ENCODE data around the gene HORMAD2. TPM values are rescaled to one million over a fixed set of nuclear protein-coding genes. Genes with fewer than 3 reads are reported as not detected.

HORMAD2 gene
- total RNA-seq, 4 donors from 2014 or later: not detected

GRCh38 chr22:30182350-30182745, 102.1 kb downstream of the HORMAD2 start:
- ATAC-seq: no peak
- TF ChIP-seq POLR2A (IDR thresholded peaks at IDR 0.05): no peak
- TF ChIP-seq CTCF (IDR thresholded peaks at IDR 0.05): no peak
- no peak for TF ChIP-seq POLR2AphosphoS5 (IDR thresholded peaks at IDR 0.05)
- TF ChIP-seq EP300 (IDR thresholded peaks at IDR 0.05): no peak

GRCh38 chr22:30182815-30183214, 102.6 kb downstream of the HORMAD2 start:
- 57 to 67% methylated on average over 4 of the region's 4 CpGs for WGBS, 2 donors (ENCODE audit: low coverage in 1 of 2)
- Histone ChIP-seq H3K4me1 (no peaks in the 10 kb centered on the region), H3K27me3 (peaks cover 17% of the 10 kb centered on the region), H3K9me3 (no peaks in the 10 kb centered on the region), H3K36me3 (no peaks in the 10 kb centered on the region), H3K27ac (no peak overlapping the region), H3K4me3 (no peak overlapping the region)
- TF ChIP-seq POLR2A (IDR thresholded peaks at IDR 0.05) (no peak), CTCF (IDR thresholded peaks at IDR 0.05) (no peak), EP300 (IDR thresholded peaks at IDR 0.05) (no peak), POLR2AphosphoS5 (IDR thresholded peaks at IDR 0.05) (no peak)
- ATAC-seq: no peak

More at GRCh38 chr22:30182350-30182745, 102.1 kb downstream of the HORMAD2 start:
- Histone ChIP-seq H3K4me3 (no peak overlapping the region), H3K4me1 (no peaks in the 10 kb centered on the region), H3K36me3 (no peaks in the 10 kb centered on the region), H3K27me3 (peaks cover 17% of the 10 kb centered on the region), H3K9me3 (no peaks in the 10 kb centered on the region), H3K27ac (no peak overlapping the region)
- WGBS, 2 donors (ENCODE audit: low coverage in 1 of 2): 73 to 92% methylated on average over 3 to 4 of the region's 4 CpGs

- H3K4me3 ChIP-seq: no peak overlapping the region
- no peak for ATAC-seq
- 79 to 81% methylated on average over 2 to 3 of the region's 3 CpGs for WGBS, 2 donors (ENCODE audit: low coverage in 1 of 2)
Observed at GRCh38 chr22:30183271-30183670, 103.0 kb downstream of the HORMAD2 start.

GRCh38 chr22:30183861-30184278, 103.6 kb downstream of the HORMAD2 start:
- Histone ChIP-seq H3K9me3 (no peaks in the 10 kb centered on the region), H3K27me3 (peaks cover 17% of the 10 kb centered on the region), H3K4me3 (no peak overlapping the region), H3K4me1 (no peaks in the 10 kb centered on the region), H3K27ac (no peak overlapping the region), H3K36me3 (no peaks in the 10 kb centered on the region)
- no peak for ATAC-seq
- 81 to 86% methylated on average over 2 of the region's 2 CpGs for WGBS, 2 donors (ENCODE audit: low coverage in 1 of 2)
- TF ChIP-seq CTCF (IDR thresholded peaks at IDR 0.05) (no peak), POLR2A (IDR thresholded peaks at IDR 0.05) (no peak), EP300 (IDR thresholded peaks at IDR 0.05) (no peak), POLR2AphosphoS5 (IDR thresholded peaks at IDR 0.05) (no peak)

More at GRCh38 chr22:30183271-30183670, 103.0 kb downstream of the HORMAD2 start:
- Histone ChIP-seq H3K27me3 (peaks cover 17% of the 10 kb centered on the region), H3K9me3 (no peaks in the 10 kb centered on the region), H3K36me3 (no peaks in the 10 kb centered on the region), H3K27ac (no peak overlapping the region), H3K4me1 (no peaks in the 10 kb centered on the region)
- TF ChIP-seq EP300 (IDR thresholded peaks at IDR 0.05) (no peak), CTCF (IDR thresholded peaks at IDR 0.05) (no peak), POLR2AphosphoS5 (IDR thresholded peaks at IDR 0.05) (no peak), POLR2A (IDR thresholded peaks at IDR 0.05) (no peak)

GRCh38 chr22:30185129-30185528, 104.9 kb downstream of the HORMAD2 start:
- H3K27me3 ChIP-seq: peaks cover 25% of the 10 kb centered on the region
- H3K36me3 ChIP-seq: no peaks in the 10 kb centered on the region
- WGBS, 2 donors (ENCODE audit: low coverage in 1 of 2): 28 to 30% methylated on average over 2 to 5 of the region's 5 CpGs
- no peak overlapping the region for H3K4me3 ChIP-seq
- no peak overlapping the region for H3K27ac ChIP-seq
- no peak for ATAC-seq
- H3K4me1 ChIP-seq: no peaks in the 10 kb centered on the region
- H3K9me3 ChIP-seq: no peaks in the 10 kb centered on the region
- no peak for TF ChIP-seq EP300 (IDR thresholded peaks at IDR 0.05)
- TF ChIP-seq POLR2A (IDR thresholded peaks at IDR 0.05): no peak
- TF ChIP-seq POLR2AphosphoS5 (IDR thresholded peaks at IDR 0.05): no peak
- no peak for TF ChIP-seq CTCF (IDR thresholded peaks at IDR 0.05)
